ENCODE results near the gene PACSIN1.

DNA sequence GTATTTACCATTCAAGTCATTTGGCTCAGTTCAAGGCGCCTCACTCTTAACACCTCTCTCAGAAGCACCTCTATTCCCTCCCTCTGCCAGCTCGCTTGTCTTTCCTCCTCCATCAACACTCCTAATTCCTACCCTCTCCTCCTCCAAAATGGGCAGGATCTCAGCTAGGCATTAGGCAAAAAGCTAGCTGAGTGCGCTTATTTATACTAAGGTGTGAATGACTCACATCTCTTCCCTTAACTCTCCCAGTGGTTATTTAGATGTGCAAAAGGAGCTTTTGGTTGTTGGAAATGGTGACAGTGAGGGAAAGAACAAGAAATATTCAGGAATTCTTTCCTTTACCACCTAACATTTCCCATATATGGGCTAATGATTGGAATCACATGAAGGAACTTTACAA, 29.1 kb downstream of the PACSIN1 start:
- TF ChIP-seq, protein P1, sequence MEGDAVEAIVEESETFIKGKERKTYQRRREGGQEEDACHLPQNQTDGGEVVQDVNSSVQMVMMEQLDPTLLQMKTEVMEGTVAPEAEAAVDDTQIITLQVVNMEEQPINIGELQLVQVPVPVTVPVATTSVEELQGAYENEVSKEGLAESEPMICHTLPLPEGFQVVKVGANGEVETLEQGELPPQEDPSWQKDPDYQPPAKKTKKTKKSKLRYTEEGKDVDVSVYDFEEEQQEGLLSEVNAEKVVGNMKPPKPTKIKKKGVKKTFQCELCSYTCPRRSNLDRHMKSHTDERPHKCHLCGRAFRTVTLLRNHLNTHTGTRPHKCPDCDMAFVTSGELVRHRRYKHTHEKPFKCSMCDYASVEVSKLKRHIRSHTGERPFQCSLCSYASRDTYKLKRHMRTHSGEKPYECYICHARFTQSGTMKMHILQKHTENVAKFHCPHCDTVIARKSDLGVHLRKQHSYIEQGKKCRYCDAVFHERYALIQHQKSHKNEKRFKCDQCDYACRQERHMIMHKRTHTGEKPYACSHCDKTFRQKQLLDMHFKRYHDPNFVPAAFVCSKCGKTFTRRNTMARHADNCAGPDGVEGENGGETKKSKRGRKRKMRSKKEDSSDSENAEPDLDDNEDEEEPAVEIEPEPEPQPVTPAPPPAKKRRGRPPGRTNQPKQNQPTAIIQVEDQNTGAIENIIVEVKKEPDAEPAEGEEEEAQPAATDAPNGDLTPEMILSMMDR (IDR thresholded peaks at IDR 0.05; ENCODE audit: poor library complexity), result no peak
- no peak for TF ChIP-seq EZH2phosphoT487 (IDR thresholded peaks at IDR 0.05; ENCODE audit: low read depth, severe bottlenecking, unreplicated experiment)

All from hepatocyte (in vitro differentiated cells).